ENCODE data around the gene AFF1. TPM values are rescaled to one million over a fixed set of nuclear protein-coding genes. Genes with fewer than 3 reads are reported as not detected.
A peak's percentile ranks its signal among the peaks of the same experiment; 100 is the strongest.

The AFF1 gene
- total RNA-seq, 1 experiment from 2014 or later, result 14.5 TPM

GRCh38 chr4:86910820-86911684 is 23.8 kb upstream of the AFF1 start:
- Histone ChIP-seq H3K9me3 (replicated peaks) (no peaks in the 10 kb centered on the region), H3K27me3 (replicated peaks) (no peaks in the 10 kb centered on the region), H3K4me3 (no peak overlapping the region), H3K27ac (no peak overlapping the region), H3K36me3 (no peaks in the 10 kb centered on the region), H3K4me1 (replicated peaks) (no peaks in the 10 kb centered on the region)
- DNase-seq (ENCODE audit: low read depth in 1 of 2, low spot score in 2 of 2), result no peak

- Histone ChIP-seq H3K36me3 (no peaks in the 10 kb centered on the region), H3K4me3 (no peak overlapping the region), H3K4me1 (replicated peaks) (no peaks in the 10 kb centered on the region), H3K9me3 (replicated peaks) (no peaks in the 10 kb centered on the region), H3K27ac (no peak overlapping the region), H3K27me3 (replicated peaks) (no peaks in the 10 kb centered on the region)
- DNase-seq (ENCODE audit: low read depth in 1 of 2, low spot score in 2 of 2), result no peak
Measured at GRCh38 chr4:86916392-86916791, 18.4 kb upstream of the AFF1 start.

GRCh38 chr4:86917212-86918039 is 17.4 kb upstream of the AFF1 start:
- H3K27ac ChIP-seq, result no peak overlapping the region
- no peak overlapping the region for H3K4me3 ChIP-seq
- no peaks in the 10 kb centered on the region for H3K9me3 ChIP-seq (replicated peaks)
- no peaks in the 10 kb centered on the region for H3K27me3 ChIP-seq (replicated peaks)
- DNase-seq (ENCODE audit: low read depth in 1 of 2, low spot score in 2 of 2), result no peak
- no peaks in the 10 kb centered on the region for H3K36me3 ChIP-seq
- H3K4me1 ChIP-seq (replicated peaks), result peaks cover under 1% of the 10 kb centered on the region; the same call in 1 of the 2 replicates

- H3K4me1 ChIP-seq (replicated peaks), result peaks cover 3% of the 10 kb centered on the region; the same call in 1 of the 2 replicates
- H3K4me3 ChIP-seq, result no peak overlapping the region
- H3K27ac ChIP-seq, result no peak overlapping the region
- H3K27me3 ChIP-seq (replicated peaks), result no peaks in the 10 kb centered on the region
- no peak for DNase-seq (ENCODE audit: low read depth in 1 of 2, low spot score in 2 of 2)
- no peaks in the 10 kb centered on the region for H3K9me3 ChIP-seq (replicated peaks)
- H3K36me3 ChIP-seq, result no peaks in the 10 kb centered on the region
Measured at GRCh38 chr4:86918539-86919072, 16.2 kb upstream of the AFF1 start.

GRCh38 chr4:86919561-86920223 is 15.1 kb upstream of the AFF1 start:
- Histone ChIP-seq H3K27me3 (replicated peaks) (no peaks in the 10 kb centered on the region), H3K4me1 (replicated peaks) (peaks cover 12% of the 10 kb centered on the region), H3K4me3 (no peak overlapping the region), H3K36me3 (no peaks in the 10 kb centered on the region), H3K9me3 (replicated peaks) (no peaks in the 10 kb centered on the region), H3K27ac (no peak overlapping the region)
- DNase-seq (ENCODE audit: low read depth in 1 of 2, low spot score in 2 of 2), result no peak

GRCh38 chr4:86921608-86922252 is 13.1 kb upstream of the AFF1 start:
- Histone ChIP-seq H3K27me3 (replicated peaks) (no peaks in the 10 kb centered on the region), H3K4me1 (replicated peaks) (peaks cover 31% of the 10 kb centered on the region), H3K36me3 (no peaks in the 10 kb centered on the region), H3K9me3 (replicated peaks) (no peaks in the 10 kb centered on the region), H3K4me3 (no peak overlapping the region), H3K27ac (no peak overlapping the region)
- no peak for DNase-seq (ENCODE audit: low read depth in 1 of 2, low spot score in 2 of 2)

- Histone ChIP-seq H3K4me1 (replicated peaks) (peaks cover 49% of the 10 kb centered on the region), H3K9me3 (replicated peaks) (no peaks in the 10 kb centered on the region), H3K36me3 (no peaks in the 10 kb centered on the region), H3K27ac (peak overlapping the region; percentile 89), H3K27me3 (replicated peaks) (no peaks in the 10 kb centered on the region), H3K4me3 (no peak overlapping the region)
- peak; percentile 89 to 93 for DNase-seq (ENCODE audit: low read depth in 1 of 2, low spot score in 2 of 2)
Measured at GRCh38 chr4:86924811-86925210, 10.0 kb upstream of the AFF1 start.

- Histone ChIP-seq H3K9me3 (replicated peaks) (no peaks in the 10 kb centered on the region), H3K4me3 (no peak overlapping the region), H3K27ac (peak overlapping the region; percentile 89), H3K4me1 (replicated peaks) (peaks cover 49% of the 10 kb centered on the region), H3K36me3 (no peaks in the 10 kb centered on the region), H3K27me3 (replicated peaks) (no peaks in the 10 kb centered on the region)
- peak; percentile 49 to 50 for DNase-seq (ENCODE audit: low read depth in 1 of 2, low spot score in 2 of 2)
Measured at GRCh38 chr4:86926435-86927086, 8.2 kb upstream of the AFF1 start.

GRCh38 chr4:86927843-86928395 is 6.9 kb upstream of the AFF1 start:
- no peaks in the 10 kb centered on the region for H3K9me3 ChIP-seq (replicated peaks)
- peak overlapping the region; percentile 89 for H3K27ac ChIP-seq
- no peak overlapping the region for H3K4me3 ChIP-seq
- no peaks in the 10 kb centered on the region for H3K36me3 ChIP-seq
- peak; percentile 68 to 70 for DNase-seq (ENCODE audit: low read depth in 1 of 2, low spot score in 2 of 2)
- H3K4me1 ChIP-seq (replicated peaks), result peaks cover 46% of the 10 kb centered on the region
- no peaks in the 10 kb centered on the region for H3K27me3 ChIP-seq (replicated peaks)

GRCh38 chr4:86928400-86929255 is 6.2 kb upstream of the AFF1 start:
- no peak for DNase-seq (ENCODE audit: low read depth in 1 of 2, low spot score in 2 of 2)
- peak overlapping the region; percentile 89 for H3K27ac ChIP-seq
- H3K36me3 ChIP-seq, result no peaks in the 10 kb centered on the region
- no peaks in the 10 kb centered on the region for H3K9me3 ChIP-seq (replicated peaks)
- no peaks in the 10 kb centered on the region for H3K27me3 ChIP-seq (replicated peaks)
- peaks cover 49% of the 10 kb centered on the region for H3K4me1 ChIP-seq (replicated peaks)
- no peak overlapping the region for H3K4me3 ChIP-seq

- H3K9me3 ChIP-seq (replicated peaks), result 0 out of 2 replicates have a peak, but pooled peaks cover 3% of the 10 kb centered on the region
- H3K27me3 ChIP-seq (replicated peaks), result no peaks in the 10 kb centered on the region
- peak overlapping the region; percentile 77 for H3K27ac ChIP-seq
- H3K4me1 ChIP-seq (replicated peaks), result peaks cover 17% of the 10 kb centered on the region
- DNase-seq (ENCODE audit: low read depth in 1 of 2, low spot score in 2 of 2), result no peak
- H3K4me3 ChIP-seq, result peak overlapping the region; percentile 93
- H3K36me3 ChIP-seq, result peaks cover 5% of the 10 kb centered on the region
Measured at GRCh38 chr4:86934147-86934770, 552 bp upstream of the AFF1 start.

Measured in SJSA1 (cell line).